A375 (cell line): ENCODE data around the gene GNG3. TPM values are rescaled to one million over a fixed set of nuclear protein-coding genes. Genes with fewer than 3 reads are reported as not detected.

ENCODE experiments used
- small RNA-seq: library from RNA; depleted of rRNA; stranded (forward); fragments of <200 nt; gene quantifications from one replicate; pipeline ENCODE3, GENCODE V24; 2014
- total RNA-seq: library from RNA; depleted of rRNA; stranded (reverse); fragments of >200 nt; shearing (Covaris generic); gene quantifications from 2 replicates; pipeline ENCODE4 v1.2.3, GENCODE V29; 2014; rRNA removed

GNG3 gene
- not detected in 2 replicates for total RNA-seq

DNA sequence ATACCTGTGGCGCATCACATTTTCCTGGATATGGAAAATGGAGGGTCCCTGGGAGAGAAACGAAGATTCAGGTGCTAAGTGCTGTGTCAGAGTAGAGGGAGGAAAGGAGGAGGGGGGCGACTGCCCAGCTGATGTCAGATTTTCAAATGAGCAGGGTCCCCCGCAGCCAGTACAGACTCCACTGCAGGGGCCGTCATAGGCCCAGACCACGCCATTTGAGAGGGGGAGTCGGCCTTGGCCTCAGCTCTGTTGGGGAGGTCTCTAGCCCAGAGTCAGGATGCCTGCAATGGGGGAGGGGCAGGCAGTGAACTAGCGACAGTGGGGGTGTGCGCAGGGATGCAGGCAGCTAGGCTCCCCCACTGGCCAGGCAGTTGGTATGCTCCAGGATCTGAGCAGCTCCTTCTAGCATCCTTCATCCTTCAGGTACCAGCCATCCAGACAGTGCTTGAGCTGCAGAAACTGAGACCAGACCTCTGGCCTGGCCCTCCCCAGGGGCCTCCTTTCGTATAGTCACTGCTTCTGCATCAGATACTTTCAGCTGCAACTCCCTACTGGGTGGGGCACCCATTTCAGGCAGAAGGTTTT lies at the start of gene GNG3, which contains the start of gene BSCL2:
Gene GNG3 (plus strand): TSS at position 400 of the 585 bp plus-strand sequence. CDS start 620 bp downstream, outside the sequence.
Gene BSCL2 (minus strand): TSS at position 148 of the 585 bp plus-strand sequence. CDS start 229 bp downstream, outside the sequence.

DNA sequence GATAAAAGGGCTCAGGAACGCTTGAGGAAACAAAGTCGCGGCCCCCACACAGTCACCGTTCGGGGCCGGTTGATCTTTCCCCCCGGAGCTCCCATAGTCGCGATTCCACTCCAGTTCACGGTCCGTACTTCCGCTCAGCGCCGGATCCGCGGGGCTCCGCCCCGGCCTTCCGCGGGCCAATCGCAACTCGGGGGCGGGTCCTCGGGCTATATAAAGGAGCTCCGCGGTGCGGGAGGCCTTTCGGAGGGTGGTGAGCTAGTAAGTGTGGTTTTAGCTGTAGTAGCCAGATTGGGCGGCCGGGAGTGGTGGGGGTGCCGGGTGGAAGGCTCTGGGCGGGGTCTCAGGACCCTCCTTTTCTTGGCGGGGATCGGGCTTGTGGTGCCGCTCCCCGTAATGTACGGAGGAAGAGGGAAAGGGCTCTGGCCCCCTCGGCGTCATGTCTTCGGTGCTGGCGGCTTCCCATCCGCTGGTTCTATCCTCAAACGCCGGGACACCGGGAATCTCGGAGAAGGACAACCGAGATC lies 42.3 kb upstream of the GNG3 start, which contains the start of the genes C11orf98 and CSKMT:
Gene C11orf98 (minus strand): TSS at position 136 of the 524 bp plus-strand sequence. CDS start 41 bp downstream, at position 95.
Gene CSKMT (plus strand): TSS at position 238 of the 524 bp plus-strand sequence. CDS start 568 bp downstream, outside the sequence.

GRCh38 chr11:62671608-62672389 lies 35.7 kb upstream of the GNG3 start, which contains the start of the genes LBHD1 and UQCC3:
LBHD1 (minus strand) TSS chr11:62672267; CDS start chr11:62670031, 2,236 bp downstream.
UQCC3 (plus strand) TSS chr11:62671673; CDS start chr11:62671746, 73 bp downstream.

GRCh38 chr11:62678770-62679696 lies 28.4 kb upstream of the GNG3 start, which contains the start of gene UBXN1:
UBXN1 (minus strand) TSS chr11:62679073; CDS start chr11:62678923, 150 bp downstream.

DNA sequence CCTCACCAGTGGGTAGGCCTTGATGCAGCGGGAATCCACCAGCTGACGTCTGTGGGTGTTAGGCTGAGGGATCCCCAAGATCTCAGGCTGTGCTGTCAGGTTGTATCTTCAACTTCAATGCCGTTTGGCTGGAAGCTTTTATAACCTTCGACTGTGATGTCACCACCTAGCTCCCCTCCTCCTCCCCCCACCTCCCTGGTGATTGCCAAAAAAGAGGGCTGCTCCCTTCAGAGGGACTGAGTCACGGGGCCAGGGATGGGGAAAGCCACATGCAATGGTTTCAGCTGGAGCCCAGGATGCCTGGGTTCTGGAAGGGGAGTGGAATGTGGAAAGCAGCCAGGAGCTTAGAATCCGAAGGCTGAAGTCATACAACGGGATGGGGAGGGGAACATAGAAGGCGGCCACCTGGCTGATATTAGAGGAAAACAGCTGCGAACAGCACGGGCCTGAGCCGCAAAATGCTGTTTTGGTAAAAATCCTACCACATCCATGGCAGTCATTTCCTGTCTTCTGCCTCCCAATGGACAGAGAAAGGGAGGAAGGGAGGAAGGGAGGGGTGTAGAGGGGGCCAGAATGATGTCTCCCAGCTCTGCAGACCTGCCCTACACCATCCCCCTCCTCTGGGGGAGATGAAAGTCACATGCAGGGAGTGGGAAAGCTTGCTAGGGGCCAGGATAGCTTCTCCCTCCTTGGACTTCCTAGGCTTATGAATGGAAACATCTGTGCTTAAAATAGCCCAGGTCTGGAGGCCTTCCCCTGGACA lies 17.9 kb upstream of the GNG3 start, which contains the start of gene LRRN4CL:
Gene LRRN4CL (minus strand): TSS at position 110 of the 763 bp plus-strand sequence. CDS start 1,022 bp downstream, outside the sequence.

DNA sequence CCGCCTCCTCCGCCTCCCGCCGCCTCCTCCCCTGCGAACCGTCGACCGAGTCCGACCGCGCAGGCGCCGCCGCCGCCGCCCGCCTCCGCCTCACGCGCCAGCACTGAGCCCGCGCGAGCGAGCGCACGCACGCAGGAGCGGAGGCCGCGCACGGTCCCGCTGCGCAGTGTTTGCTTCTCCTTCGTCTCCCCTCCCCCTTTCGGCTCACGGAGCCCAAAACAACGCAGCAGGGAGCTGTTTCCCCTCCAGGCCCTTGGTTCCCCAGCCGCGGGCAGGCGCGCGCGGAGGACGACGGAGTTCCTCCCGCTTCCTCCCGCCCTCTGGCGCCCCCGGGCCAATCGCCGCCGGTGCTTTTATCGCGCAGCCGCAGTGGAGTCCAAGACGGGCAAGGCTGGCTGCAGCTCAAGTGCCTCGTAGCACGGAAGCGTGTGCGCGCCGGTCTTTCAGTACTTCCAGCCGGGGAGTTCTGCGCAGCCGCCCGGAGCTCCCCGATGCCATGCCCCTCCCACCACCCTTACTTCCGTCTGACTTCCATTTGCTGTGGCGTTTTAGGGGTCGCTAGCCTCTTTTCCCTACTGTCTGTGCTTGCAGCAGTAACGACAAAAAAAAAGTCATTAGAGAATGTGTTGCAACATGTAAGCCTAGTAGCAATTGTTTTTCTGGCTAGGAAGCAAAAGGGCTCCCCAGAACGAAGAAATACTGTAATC lies 19.8 kb downstream of the GNG3 start, which contains the start of gene HNRNPUL2:
Gene HNRNPUL2 (minus strand): TSS at position 293 of the 707 bp plus-strand sequence. CDS start 301 bp downstream, outside the sequence.

DNA sequence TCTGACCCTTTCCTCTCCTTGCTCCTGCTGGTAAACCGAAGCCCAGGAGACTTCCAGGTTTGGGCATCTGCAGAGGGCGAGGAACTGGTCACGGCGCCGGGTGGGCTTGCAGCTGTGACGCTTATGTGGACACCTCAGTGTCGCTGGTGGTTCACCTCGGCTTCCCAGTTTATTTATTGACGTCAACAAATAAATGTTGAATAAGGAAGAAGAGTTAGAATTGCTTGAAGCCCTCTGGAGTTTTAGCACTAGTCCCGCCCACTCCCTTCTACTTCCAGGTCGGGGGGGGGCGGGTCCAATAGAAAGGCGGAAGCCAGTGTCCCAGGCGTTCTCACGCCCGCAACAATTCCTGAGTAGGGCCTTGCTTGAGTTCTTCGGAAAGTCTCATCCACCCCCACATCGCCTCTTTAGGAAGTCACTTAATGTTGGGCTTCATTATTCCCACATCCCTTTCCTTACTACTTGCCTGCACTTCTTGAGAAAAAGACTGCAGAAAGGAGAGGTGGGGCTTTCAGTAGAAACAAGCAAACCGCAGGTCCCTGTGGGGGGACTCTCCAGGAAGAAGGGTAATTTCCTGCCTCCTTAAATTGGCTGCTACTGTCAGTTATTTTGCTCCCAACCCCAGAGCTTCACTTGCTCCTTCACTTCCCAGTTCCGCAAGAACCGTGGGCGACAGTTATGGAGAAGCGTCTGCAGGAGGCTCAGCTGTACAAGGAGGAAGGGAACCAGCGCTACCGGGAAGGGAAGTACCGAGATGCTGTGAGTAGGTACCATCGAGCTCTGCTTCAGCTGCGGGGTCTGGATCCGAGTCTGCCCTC lies 20.9 kb downstream of the GNG3 start, which contains the start of gene TTC9C:
Gene TTC9C (plus strand): TSS at position 316 of the 818 bp plus-strand sequence. CDS start 363 bp downstream, at position 679.

GRCh38 chr11:62753736-62754603 lies 46.5 kb downstream of the GNG3 start, which contains the start of gene ZBTB3:
ZBTB3 (minus strand) TSS chr11:62754160; CDS start chr11:62753664, 496 bp downstream.

Small RNA genes lying within 50 kb of the gene (small RNA-seq; reads per million reads assigned to genes)
- not detected for gene SNORA57

Other genes starting within 250 kb of the GNG3 start
- gene AHNAK, start 160.9 kb upstream of the GNG3 start, total RNA-seq: 205 and 216 TPM in 2 replicates
- gene EEF1G, start 133.8 kb upstream of the GNG3 start, total RNA-seq: 2,191 and 2,371 TPM in 2 replicates
- 18.9 and 28.1 TPM in 2 replicates for gene TUT1, start 116.2 kb upstream of the GNG3 start, total RNA-seq
- gene MTA2, start 105.8 kb upstream of the GNG3 start, total RNA-seq: 153 and 165 TPM in 2 replicates
- 41.0 and 43.7 TPM in 2 replicates for gene EML3, start 94.9 kb upstream of the GNG3 start, total RNA-seq
- 8.4 and 13.0 TPM in 2 replicates for gene ROM1, start 94.4 kb upstream of the GNG3 start, total RNA-seq
- gene B3GAT3, start 85.7 kb upstream of the GNG3 start, total RNA-seq: 84.1 and 103 TPM in 2 replicates
- 234 and 237 TPM in 2 replicates for gene GANAB, start 61.1 kb upstream of the GNG3 start, total RNA-seq
- 21.1 and 24.6 TPM in 2 replicates for gene INTS5, start 54.4 kb upstream of the GNG3 start, total RNA-seq
- 258 and 334 TPM in 2 replicates for gene C11orf98, start 42.5 kb upstream of the GNG3 start, total RNA-seq
- 19.2 and 33.6 TPM in 2 replicates for gene CSKMT, start 42.4 kb upstream of the GNG3 start, total RNA-seq
- 27.7 and 35.5 TPM in 2 replicates for gene UQCC3, start 36.0 kb upstream of the GNG3 start, total RNA-seq
- gene LBHD1, start 35.4 kb upstream of the GNG3 start, total RNA-seq: 9.0 and 13.3 TPM in 2 replicates
- 306 and 324 TPM in 2 replicates for gene UBXN1, start 28.6 kb upstream of the GNG3 start, total RNA-seq
- gene LRRN4CL, start 18.1 kb upstream of the GNG3 start, total RNA-seq: 0.21 and 0.23 TPM in 2 replicates
- 87.7 and 115 TPM in 2 replicates for gene BSCL2, start 252 bp upstream of the GNG3 start, total RNA-seq
- gene HNRNPUL2, start 19.8 kb downstream of the GNG3 start, total RNA-seq: 13.6 and 14.1 TPM in 2 replicates
- gene TTC9C, start 20.8 kb downstream of the GNG3 start, total RNA-seq: 37.5 and 48.1 TPM in 2 replicates
- 5.0 and 6.7 TPM in 2 replicates for gene ZBTB3, start 46.5 kb downstream of the GNG3 start, total RNA-seq
- gene POLR2G, start 53.9 kb downstream of the GNG3 start, total RNA-seq: 143 and 148 TPM in 2 replicates
- 33.0 and 39.5 TPM in 2 replicates for gene TAF6L, start 63.7 kb downstream of the GNG3 start, total RNA-seq
- gene TMEM179B, start 79.7 kb downstream of the GNG3 start, total RNA-seq: 61.4 and 91.5 TPM in 2 replicates
- 47.6 and 57.5 TPM in 2 replicates for gene TMEM223, start 84.3 kb downstream of the GNG3 start, total RNA-seq
- 35.6 and 42.9 TPM in 2 replicates for gene NXF1, start 97.8 kb downstream of the GNG3 start, total RNA-seq
- gene STX5, start 124.4 kb downstream of the GNG3 start, total RNA-seq: 33.8 and 38.8 TPM in 2 replicates
- 1.5 TPM in 1 of 2 replicates, not detected in the other for gene TEX54, start 125.2 kb downstream of the GNG3 start, total RNA-seq
- gene WDR74, start 131.9 kb downstream of the GNG3 start, total RNA-seq: 204 and 215 TPM in 2 replicates
- gene SLC3A2, start 173.2 kb downstream of the GNG3 start, total RNA-seq: 739 and 838 TPM in 2 replicates
- gene CHRM1, start 213.7 kb downstream of the GNG3 start, total RNA-seq: 0.30 and 0.56 TPM in 2 replicates